Stomach (tissue), 4 donors: Measurements from ENCODE around the gene NEURL1B.

ENCODE experiments used
- EP300 ChIP-seq: sonication (generic); formaldehyde crosslinking; IDR thresholded peaks from one replicate; pipeline ENCODE4 v1.6.1; 2017; ENCODE audit warnings: antibody characterized with exemption
- POLR2A ChIP-seq, 4 donors: fragments of 450-650 bp; IDR thresholded peaks; one replicate each; pipeline ENCODE4 v1.6.1; 2016; ENCODE audit warnings: antibody characterized with exemption in 4 of 4, control low read depth in 2 of 4, mild to moderate bottlenecking in 1 of 4, moderate library complexity in 1 of 4

GRCh38 chr5:172691886-172692285 lies 50.8 kb downstream of the NEURL1B start:
- TF ChIP-seq EP300 (no peak), POLR2A (IDR thresholded peaks at IDR 0.05) (no peak)
